ENCODE results near the gene GP9. TPM values are rescaled to one million over a fixed set of nuclear protein-coding genes. Genes with fewer than 3 reads are reported as not detected.

Gene GP9
- total and polyA plus RNA-seq, 12 donors, result 0.13 to 1.6 TPM; not detected in 10

DNA sequence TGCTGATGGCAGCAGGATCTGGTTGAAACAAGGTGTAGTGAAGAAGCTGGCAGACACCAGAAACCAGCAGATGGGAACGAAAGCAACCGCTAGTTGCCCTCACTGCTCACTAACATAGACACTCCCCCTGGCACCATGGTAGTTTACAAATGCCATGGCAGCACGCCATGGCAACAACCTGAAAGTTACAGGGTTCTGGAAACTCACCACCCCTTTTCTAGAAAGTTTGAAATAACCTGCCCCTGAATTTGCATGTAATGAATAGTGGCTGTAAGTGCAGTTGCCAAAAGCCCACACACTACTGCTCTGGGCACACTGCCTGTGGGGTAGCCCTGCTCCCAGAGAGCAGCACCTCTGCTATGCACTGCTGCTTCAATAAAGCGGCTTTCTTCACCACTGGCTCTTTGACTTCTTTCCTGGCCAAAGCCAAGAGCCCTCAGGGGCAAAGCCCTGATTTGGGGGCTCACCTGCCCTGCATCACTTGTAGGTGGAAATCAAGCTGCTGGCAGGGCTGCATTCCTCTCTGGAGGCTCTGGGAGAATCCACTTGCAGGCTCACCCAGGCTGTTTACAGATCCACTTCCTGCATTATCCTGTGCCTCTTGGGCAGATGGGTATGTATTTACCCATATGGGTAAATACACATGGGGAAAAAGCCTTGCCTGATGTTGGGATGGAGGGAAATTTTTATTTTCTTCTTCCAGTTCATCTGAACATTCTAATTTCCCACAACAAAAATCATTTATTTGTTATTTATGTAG, 2.0 kb upstream of the GP9 start:
- Histone ChIP-seq H3K4me3 (no peak overlapping the region), H3K27me3 (no peaks in the 10 kb centered on the region), H3K27ac (no peak overlapping the region), H3K4me1 (replicated peaks in 1 of 2) (no peaks in the 10 kb centered on the region), H3K9me3 (replicated peaks in 1 of 3) (no peaks in the 10 kb centered on the region), H3K36me3 (replicated peaks in 1 of 2) (no peaks in the 10 kb centered on the region)
- no peak for TF ChIP-seq POLR2A (IDR thresholded peaks at IDR 0.05)
- TF ChIP-seq CTCF (IDR thresholded peaks at IDR 0.05), result no peak
- intact Hi-C loops (cut with DNase I), result loop anchor here (10.0 kb wide), 2 partner anchors 186 to 196 kb away; partner anchors contain the start of gene COPG1 (in 1 of the 2)
- DNase-seq, result peak in 3 of 7 donors; percentile 37 to 43 (median 39)
- 40 to 60% (median 55%) methylated on average over 4 of the region's 4 CpGs for WGBS, 4 donors

GRCh38 chr3:129059311-129059958, 1.1 kb upstream of the GP9 start:
- no peak for DNase-seq
- WGBS, 4 donors, result 76 to 87% (median 79%) methylated on average over 10 to 11 of the region's 11 CpGs

DNA sequence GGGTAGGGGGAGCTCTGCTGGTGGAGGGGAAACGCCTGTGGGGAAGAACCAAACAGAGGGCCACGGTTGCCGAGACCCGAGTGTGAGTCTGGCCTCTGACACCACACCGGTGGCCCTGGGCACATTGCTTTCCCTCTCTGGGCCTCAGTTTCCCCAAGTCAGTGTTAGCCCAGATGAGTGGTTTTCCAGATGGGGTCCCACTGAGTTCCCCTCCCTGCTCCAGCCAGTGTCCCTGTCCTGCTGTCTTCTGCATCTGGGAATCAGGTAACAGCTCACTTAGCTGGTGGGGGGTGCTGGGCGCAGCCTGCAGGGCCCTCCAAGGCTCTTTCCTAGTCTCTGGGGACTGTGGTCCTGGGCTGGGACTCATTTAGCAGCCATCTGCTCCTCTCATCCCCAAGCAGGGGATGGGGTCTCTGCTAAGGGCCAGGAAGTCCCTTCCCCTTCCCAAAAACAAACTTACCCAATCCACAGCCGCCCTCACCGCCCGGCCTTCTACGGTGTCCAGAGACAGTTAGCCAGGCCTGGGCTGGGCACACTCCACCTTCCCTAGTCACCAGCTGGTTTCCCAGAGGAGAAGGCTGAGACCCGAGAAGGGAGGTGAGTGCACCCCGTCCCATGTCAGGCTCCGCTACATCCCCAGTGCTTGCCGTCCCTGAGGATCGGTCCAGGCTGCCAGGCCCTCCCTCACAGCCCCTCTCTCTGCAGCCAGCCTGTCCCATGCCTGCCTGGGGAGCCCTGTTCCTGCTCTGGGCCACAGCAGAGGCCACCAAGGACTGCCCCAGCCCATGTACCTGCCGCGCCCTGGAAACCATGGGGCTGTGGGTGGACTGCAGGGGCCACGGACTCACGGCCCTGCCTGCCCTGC, 676 bp downstream of the GP9 start:
- Histone ChIP-seq H3K9me3 (replicated peaks in 1 of 3) (no peaks in the 10 kb centered on the region), H3K4me3 (no peak overlapping the region), H3K27me3 (no peaks in the 10 kb centered on the region), H3K4me1 (replicated peaks in 1 of 2) (no peaks in the 10 kb centered on the region), H3K27ac (no peak overlapping the region), H3K36me3 (replicated peaks in 1 of 2) (no peaks in the 10 kb centered on the region)
- 85 to 91% (median 88%) methylated on average over 11 to 19 of the region's 19 CpGs for WGBS, 4 donors
- intact Hi-C loops (cut with DNase I), result no loop called here
- no peak for DNase-seq
- TF ChIP-seq POLR2A (IDR thresholded peaks at IDR 0.05) (no peak), CTCF (IDR thresholded peaks at IDR 0.05) (no peak)

More at GRCh38 chr3:129059311-129059958, 1.1 kb upstream of the GP9 start:
- TF ChIP-seq POLR2A (IDR thresholded peaks at IDR 0.05), result no peak
- no peak for TF ChIP-seq CTCF (IDR thresholded peaks at IDR 0.05)
- no peaks in the 10 kb centered on the region for H3K4me1 ChIP-seq (replicated peaks in 1 of 2)
- no peaks in the 10 kb centered on the region for H3K36me3 ChIP-seq (replicated peaks in 1 of 2)
- no peak overlapping the region for H3K27ac ChIP-seq
- H3K4me3 ChIP-seq, result no peak overlapping the region
- H3K9me3 ChIP-seq (replicated peaks in 1 of 3), result no peaks in the 10 kb centered on the region
- no peaks in the 10 kb centered on the region for H3K27me3 ChIP-seq
- intact Hi-C loops (cut with DNase I), result loop anchor here (10.0 kb wide), 2 partner anchors 185 to 195 kb away; partner anchors contain the start of gene COPG1 (in 1 of the 2)
